Stimulated activated memory B cell treated with anti-CD40 and anti-IgM and Interleukin-4, amounts not matched to agents 10 μg/mL and 1 μg/mL and 100 μg/mL, for 72 hours (primary cell): ENCODE results near the gene CLEC20A.

Source experiments
- ATAC-seq: fragments of 150-1000 bp; cut with Tn5 transposase; 2 replicates; pipeline ENCODE4 v1.10.0; 2021
- H3K27ac Mint-ChIP-seq: one replicate; pipeline ENCODE4 v1.8.0; 2022; ENCODE audit warnings: mild to moderate bottlenecking, mixed read lengths
- H3K27me3 Mint-ChIP-seq: one replicate; pipeline ENCODE4 v1.8.0; 2022; ENCODE audit warnings: mixed read lengths
- H3K36me3 Mint-ChIP-seq: one replicate; pipeline ENCODE4 v1.8.0; 2022; ENCODE audit warnings: mixed read lengths
- H3K4me1 Mint-ChIP-seq: one replicate; pipeline ENCODE4 v1.8.0; 2022; ENCODE audit warnings: mixed read lengths
- H3K4me3 Mint-ChIP-seq: one replicate; pipeline ENCODE4 v1.8.0; 2022; ENCODE audit warnings: mild to moderate bottlenecking, moderate library complexity, mixed read lengths
- H3K9me3 Mint-ChIP-seq: one replicate; pipeline ENCODE4 v1.8.0; 2022; ENCODE audit warnings: mixed read lengths

CLEC20A gene

DNA sequence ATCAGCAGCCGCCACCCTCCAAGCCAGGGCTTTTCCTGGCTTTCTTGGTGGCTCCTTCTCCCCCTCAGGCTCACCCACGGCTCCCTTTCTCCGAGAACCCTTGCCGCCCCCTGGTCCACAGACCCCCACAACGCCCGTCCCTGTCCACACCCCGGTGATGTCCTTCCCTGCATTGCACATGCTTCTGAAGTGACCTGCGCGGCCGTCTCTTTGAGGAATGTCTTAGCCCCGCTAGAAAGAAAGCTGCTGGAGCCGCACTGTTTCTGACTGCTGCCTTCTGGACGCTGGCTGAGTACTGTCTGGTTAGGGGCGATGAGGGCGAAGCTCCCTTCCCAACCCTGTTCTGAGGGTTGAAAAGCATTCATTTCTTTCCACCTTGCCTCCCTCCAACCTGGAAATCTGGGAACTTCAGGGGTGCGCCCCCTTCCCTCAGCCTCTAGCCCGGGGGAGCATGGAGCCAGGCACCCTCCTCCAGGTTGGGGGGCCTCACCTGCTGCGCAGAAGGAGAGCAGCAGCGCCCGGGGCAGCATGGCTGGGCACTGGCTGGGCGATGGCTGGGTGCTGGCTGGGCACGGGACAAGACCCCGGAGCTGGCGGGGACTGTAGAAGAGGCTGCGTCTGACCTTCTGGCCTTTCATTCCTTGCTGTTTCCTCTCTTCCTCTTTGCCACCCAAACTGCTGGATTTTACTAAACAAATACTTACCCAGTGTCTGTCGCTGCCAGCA is at the start of gene CLEC20A:
Gene CLEC20A (minus strand): TSS at position 555 of the 726 bp plus-strand sequence. CDS start 25 bp downstream, at position 530.
- no peak for ATAC-seq
- Mint-ChIP-seq H3K27me3 (peaks cover under 1% of the 10 kb centered on the region), H3K36me3 (no peaks in the 10 kb centered on the region), H3K9me3 (no peaks in the 10 kb centered on the region), H3K4me1 (no peaks in the 10 kb centered on the region), H3K27ac (no peak within 1 kb of the TSS), H3K4me3 (no peak within 1 kb of the TSS)

DNA sequence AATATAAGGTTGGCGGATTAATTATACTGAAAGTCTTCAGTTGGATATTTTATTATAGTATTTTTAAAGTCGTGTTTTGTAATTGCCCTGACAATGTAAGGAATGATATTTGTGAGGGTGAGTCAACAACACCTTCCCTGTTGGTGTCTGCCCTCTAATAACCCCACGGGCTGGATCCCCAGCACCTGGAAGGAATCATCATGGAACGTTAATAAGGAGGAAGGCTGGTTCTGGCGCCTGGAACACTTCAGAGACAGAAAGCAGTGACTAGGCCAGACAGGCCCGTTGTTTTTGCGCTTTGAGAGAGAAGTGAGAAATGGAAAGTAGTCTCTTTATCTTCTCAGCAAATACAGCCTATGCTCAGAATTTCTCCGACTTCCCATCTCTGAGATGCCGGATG is 47.8 kb upstream of the CLEC20A start:
- peak overlapping the region; percentile 98 for H3K4me3 Mint-ChIP-seq
- peak overlapping the region; percentile 96 for H3K27ac Mint-ChIP-seq
- H3K9me3 Mint-ChIP-seq: no peaks in the 10 kb centered on the region
- no peak for ATAC-seq
- H3K27me3 Mint-ChIP-seq: no peaks in the 10 kb centered on the region
- H3K36me3 Mint-ChIP-seq: peaks cover 44% of the 10 kb centered on the region
- peaks cover 54% of the 10 kb centered on the region for H3K4me1 Mint-ChIP-seq

DNA sequence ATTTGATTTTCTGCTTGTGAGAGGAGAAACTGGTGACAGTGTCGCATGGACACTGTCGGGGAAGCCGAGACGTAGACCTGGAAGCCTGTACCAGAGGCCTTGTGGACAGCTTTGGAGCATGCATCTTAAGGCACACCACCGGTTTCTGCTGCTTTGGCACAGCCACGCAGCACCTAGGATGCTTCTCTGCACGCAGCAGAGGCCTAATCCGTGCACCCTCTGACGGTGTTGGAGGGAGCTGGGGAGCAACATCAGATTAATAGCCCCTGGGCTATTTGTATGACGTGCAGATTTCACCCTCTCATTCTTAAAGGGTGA is 46.5 kb upstream of the CLEC20A start:
- Mint-ChIP-seq H3K27me3 (no peaks in the 10 kb centered on the region), H3K4me3 (peak overlapping the region; percentile 98), H3K27ac (peak overlapping the region; percentile 96), H3K9me3 (no peaks in the 10 kb centered on the region), H3K4me1 (peaks cover 48% of the 10 kb centered on the region), H3K36me3 (peaks cover 34% of the 10 kb centered on the region)
- ATAC-seq: peak; percentile 70

DNA sequence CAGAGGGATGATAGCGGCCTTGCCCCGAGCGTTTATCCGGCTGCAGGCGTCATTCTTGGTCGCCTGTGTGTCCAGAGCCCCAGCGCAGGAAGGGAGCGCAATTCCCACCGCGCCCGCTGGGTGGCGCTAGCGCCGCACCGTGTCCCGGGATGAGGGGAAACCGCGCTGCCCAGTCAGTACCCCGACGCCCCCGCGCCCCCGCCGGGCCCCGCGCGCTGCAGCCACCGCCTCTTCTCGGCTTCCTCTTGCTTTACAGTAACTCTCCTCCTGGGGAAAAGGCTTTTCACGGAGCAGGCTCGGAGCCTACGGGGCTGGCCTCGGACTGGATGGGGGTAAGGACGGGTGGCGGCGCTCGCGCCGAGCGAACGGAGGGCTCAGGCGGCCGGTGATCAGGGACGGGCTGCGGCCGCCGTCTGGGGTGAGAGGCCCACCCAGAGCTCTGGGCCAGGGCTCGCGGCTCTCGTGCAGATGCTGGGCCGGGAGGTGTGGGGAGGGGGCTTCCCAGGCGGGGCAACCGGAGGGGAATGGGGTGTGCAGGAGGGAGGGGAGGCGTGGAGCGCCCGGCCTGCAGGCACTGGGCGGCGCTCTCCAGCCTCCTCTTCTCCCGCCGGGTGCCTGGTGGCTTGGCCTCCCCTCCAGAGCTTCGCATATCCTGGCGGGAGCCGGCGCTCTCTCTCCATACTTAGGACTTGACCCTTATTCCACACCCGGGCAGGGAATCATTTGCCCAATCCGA is 46.0 kb upstream of the CLEC20A start:
- H3K4me3 Mint-ChIP-seq: peak overlapping the region; percentile 98
- H3K27me3 Mint-ChIP-seq: no peaks in the 10 kb centered on the region
- H3K36me3 Mint-ChIP-seq: peaks cover 29% of the 10 kb centered on the region
- H3K4me1 Mint-ChIP-seq: peaks cover 43% of the 10 kb centered on the region
- H3K27ac Mint-ChIP-seq: peak overlapping the region; percentile 96
- peak; percentile 89 for ATAC-seq
- H3K9me3 Mint-ChIP-seq: no peaks in the 10 kb centered on the region

DNA sequence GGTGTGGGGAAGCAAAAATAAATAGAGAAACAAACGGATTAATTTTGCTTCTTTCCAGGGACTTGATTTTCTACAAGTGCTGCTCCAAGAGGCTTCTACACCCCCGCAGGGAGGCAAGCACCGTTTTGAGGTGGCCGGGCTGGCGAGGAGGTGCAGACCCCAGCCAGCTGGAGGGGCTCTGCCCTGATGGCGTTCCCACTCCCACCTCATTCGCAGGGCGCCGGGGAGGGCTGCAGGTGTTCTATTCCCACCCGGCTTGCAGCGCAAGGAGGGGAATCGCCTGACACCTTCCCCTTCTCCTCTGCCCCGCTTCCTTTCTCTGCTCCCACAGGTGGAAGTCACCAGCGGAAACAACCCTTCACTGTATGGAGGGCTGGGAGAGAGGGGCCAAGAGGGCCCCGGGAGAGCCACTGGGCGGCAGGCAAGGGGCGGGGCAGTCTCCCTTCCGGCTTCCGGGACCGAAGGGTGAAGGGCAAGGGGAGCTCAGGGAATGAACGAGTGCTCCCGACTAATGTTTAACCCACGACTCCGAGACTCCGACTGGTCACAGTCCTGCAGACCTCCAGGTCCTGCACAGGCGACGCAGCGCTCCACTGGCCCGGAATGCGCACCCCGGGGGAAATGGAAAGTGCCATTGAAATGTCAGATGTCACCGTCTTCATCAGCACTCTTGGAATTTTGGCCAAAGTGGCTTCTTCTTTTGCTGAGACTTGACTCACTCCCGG is 45.2 kb upstream of the CLEC20A start:
- Mint-ChIP-seq H3K4me1 (peaks cover 42% of the 10 kb centered on the region), H3K27me3 (no peaks in the 10 kb centered on the region), H3K27ac (peak overlapping the region; percentile 96), H3K4me3 (peak overlapping the region; percentile 98), H3K9me3 (no peaks in the 10 kb centered on the region), H3K36me3 (peaks cover 22% of the 10 kb centered on the region)
- peak; percentile 61 for ATAC-seq

DNA sequence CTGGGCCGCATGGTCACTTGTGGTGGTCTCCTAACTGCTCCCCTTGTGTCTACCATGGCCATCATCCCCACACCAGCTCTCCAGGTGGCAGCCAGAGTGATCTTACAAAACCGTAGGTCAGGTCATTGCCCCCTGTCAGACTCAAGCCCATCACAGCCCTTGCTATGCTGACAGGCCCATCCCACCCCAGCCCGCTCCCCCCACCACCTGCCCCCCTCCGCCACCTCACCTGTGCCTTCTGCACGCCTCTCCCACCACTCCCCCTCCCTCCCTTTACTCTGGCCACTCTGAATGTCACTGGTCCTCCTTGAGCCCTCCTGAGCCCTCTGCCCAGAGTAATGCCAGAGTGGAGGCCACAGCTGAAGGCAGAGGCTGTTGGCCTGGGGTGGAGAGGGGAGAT is 44.6 kb upstream of the CLEC20A start:
- ATAC-seq: no peak
- peaks cover 42% of the 10 kb centered on the region for H3K4me1 Mint-ChIP-seq

DNA sequence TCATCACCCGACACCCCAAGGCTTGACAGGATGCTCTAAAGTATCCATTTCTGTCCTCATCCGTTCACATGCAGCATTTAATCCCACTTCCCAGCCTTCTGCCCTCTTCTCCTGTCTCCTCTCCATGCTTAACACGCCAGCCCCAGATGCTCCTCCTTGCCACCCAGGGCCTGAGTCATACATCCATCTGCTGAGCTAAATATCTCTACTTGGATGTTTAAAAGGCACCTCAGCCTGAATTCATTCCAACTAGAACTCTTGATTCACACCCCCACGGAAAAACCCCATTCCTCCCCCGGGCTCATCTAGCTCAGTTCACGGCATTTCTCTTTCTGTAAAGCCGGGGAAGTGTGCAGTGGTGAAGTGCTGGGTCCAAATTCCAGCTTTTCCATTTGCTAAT is 43.9 kb upstream of the CLEC20A start:
- no peaks in the 10 kb centered on the region for H3K27me3 Mint-ChIP-seq
- peaks cover 36% of the 10 kb centered on the region for H3K4me1 Mint-ChIP-seq
- H3K9me3 Mint-ChIP-seq: no peaks in the 10 kb centered on the region
- H3K4me3 Mint-ChIP-seq: no peak overlapping the region
- no peak for ATAC-seq
- H3K27ac Mint-ChIP-seq: peak overlapping the region; percentile 96
- H3K36me3 Mint-ChIP-seq: peaks cover 8% of the 10 kb centered on the region

More for the DNA sequence above, 44.6 kb upstream of the CLEC20A start:
- peak overlapping the region; percentile 98 for H3K4me3 Mint-ChIP-seq
- H3K36me3 Mint-ChIP-seq: peaks cover 16% of the 10 kb centered on the region
- no peaks in the 10 kb centered on the region for H3K9me3 Mint-ChIP-seq
- H3K27ac Mint-ChIP-seq: peak overlapping the region; percentile 96
- no peaks in the 10 kb centered on the region for H3K27me3 Mint-ChIP-seq

DNA sequence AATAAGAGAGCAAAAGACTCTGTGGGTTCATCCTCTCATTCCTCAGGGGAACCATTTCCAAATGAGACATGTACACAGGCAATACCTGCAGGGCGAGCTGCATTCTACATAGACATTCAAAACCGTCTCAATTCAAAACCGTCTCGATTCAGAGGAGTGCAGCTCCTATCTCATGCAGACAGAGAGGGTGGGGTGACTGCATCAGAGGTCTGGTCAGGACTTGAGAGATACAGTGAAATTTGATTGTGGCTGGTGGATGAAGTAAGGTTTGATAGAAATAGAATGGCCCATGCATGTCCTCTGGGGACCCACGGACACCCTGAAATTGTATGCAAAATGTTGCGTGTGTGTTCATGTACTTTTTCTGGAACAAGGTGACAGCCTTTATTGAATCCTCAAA is 43.4 kb upstream of the CLEC20A start:
- H3K27ac Mint-ChIP-seq: no peak overlapping the region
- peaks cover 32% of the 10 kb centered on the region for H3K4me1 Mint-ChIP-seq
- no peak for ATAC-seq
- no peak overlapping the region for H3K4me3 Mint-ChIP-seq
- H3K36me3 Mint-ChIP-seq: peaks cover 4% of the 10 kb centered on the region
- H3K9me3 Mint-ChIP-seq: no peaks in the 10 kb centered on the region
- H3K27me3 Mint-ChIP-seq: no peaks in the 10 kb centered on the region

DNA sequence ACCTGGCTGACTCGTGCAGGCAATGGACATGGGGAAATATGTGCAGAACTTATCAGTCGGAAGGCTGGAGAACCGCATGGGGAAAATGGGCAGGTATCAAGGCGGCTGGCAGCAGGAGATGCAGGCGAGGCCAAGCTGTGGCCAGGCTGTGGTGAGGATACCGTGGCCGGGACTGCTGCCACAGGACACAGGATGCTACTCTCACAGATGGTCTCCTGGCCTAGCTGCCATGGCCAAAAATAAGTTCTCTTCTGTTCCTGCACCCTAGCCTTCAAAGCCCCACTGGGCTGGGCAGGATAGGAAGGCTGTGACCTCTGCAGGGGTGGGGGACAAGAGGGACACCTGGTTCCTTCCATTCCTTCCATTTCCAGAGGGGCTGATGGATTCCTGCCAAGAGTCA is 42.5 kb upstream of the CLEC20A start:
- H3K4me1 Mint-ChIP-seq: peaks cover 23% of the 10 kb centered on the region
- H3K9me3 Mint-ChIP-seq: no peaks in the 10 kb centered on the region
- no peak overlapping the region for H3K27ac Mint-ChIP-seq
- ATAC-seq: no peak
- no peaks in the 10 kb centered on the region for H3K27me3 Mint-ChIP-seq
- H3K4me3 Mint-ChIP-seq: no peak overlapping the region
- no peaks in the 10 kb centered on the region for H3K36me3 Mint-ChIP-seq

DNA sequence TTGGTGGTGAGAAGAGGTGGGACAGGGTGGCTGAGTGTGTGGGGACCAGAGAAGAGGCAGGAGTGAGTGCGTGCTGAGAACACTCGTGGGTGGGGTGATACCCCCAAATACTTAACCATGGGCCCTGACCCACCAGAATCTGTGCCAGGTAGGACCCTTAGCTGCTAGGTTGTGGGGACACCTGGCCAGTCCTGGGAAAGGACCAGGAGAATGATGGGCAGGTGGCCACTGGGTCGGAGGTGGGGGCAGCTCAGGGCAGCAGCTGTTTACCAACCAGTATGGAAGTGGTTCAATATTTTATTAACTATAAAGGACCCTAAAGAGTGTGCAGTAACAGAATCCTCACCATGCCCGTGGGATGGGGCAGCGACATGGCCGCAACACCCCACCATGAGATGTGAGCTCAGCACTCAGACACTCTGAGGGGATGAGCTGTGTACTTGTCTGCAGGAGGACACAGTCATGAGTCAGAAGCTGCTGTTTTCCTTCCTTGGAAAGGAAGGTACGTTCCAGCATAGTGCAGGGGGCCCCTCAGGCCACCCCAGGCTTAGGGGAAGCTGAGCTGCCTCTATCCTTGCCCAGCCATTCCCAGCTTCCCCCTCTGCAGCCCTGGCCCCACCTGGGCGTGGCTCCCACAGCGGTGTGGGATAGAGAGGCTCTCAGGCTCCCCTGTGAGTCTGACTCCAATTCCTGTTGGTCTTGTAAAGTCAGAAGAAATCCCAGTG is 41.6 kb upstream of the CLEC20A start:
- peaks cover 13% of the 10 kb centered on the region for H3K4me1 Mint-ChIP-seq

DNA sequence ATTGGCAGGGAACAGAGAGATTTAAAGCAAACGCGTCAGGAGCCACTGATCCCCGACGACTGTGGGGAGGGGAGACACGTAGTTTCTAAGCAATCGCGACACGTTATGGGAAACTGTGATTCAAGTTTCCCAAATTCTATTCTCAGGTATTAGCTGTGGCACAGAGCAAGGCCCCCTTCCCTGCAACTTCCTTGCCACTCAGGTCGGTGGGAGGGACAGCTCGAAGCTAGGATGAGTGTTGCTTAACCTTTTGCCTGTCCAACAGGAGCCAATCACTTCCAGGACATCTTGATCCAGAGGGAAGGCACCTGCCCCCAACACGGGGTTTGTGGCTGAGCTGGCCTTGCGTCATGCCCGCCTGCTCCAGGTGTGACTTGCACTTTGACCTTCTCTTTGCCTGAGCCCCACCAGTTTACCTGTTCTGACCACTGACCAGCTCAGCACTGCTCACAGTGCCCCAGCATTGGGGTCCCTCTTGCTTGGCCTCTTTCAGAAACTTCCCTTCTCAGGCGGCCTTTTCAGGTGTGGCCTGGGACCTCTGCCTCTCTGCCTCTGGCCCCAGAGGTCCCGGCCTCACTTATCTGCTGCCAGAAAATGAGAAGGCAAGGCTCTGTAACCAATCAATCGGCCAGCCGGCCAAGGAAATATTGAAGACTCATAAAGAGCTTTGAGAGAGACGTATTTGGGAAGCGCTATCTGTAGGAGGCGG is 40.8 kb upstream of the CLEC20A start:
- H3K27me3 Mint-ChIP-seq: no peaks in the 10 kb centered on the region
- H3K9me3 Mint-ChIP-seq: no peaks in the 10 kb centered on the region
- H3K36me3 Mint-ChIP-seq: no peaks in the 10 kb centered on the region
- peaks cover 11% of the 10 kb centered on the region for H3K4me1 Mint-ChIP-seq
- peak overlapping the region; percentile 4 for H3K27ac Mint-ChIP-seq
- ATAC-seq: no peak
- no peak overlapping the region for H3K4me3 Mint-ChIP-seq

More for the DNA sequence above, 41.6 kb upstream of the CLEC20A start:
- Mint-ChIP-seq H3K4me3 (no peak overlapping the region), H3K27me3 (no peaks in the 10 kb centered on the region), H3K9me3 (no peaks in the 10 kb centered on the region), H3K27ac (peak overlapping the region; percentile 4), H3K36me3 (no peaks in the 10 kb centered on the region)
- ATAC-seq: no peak

DNA sequence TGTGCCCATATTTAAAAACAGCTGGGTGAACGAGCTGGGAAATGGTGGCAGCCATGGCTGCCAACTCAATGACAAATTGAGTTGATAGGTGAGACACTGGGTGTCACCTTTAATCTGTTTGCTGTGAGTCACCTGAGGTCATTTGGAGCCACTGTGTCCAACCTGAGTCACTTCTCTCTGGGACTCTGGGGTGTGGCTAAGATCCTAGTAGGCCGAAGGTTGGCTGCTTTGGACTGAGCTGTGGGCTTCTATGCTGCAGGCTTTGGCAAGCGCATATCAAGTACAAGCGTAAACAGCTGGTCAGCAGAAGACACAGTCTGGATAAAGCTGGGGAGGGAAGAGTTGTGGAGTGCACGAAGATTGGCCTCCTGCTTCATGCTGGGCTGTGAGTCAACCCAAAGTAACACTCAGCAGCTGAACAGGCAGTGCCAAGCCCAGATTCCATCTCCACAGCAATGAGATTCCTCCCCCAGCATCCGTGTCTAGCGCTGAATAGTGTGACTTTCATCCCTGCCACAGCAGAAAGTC is 40.1 kb upstream of the CLEC20A start:
- ATAC-seq: no peak
- H3K27me3 Mint-ChIP-seq: no peaks in the 10 kb centered on the region
- H3K9me3 Mint-ChIP-seq: no peaks in the 10 kb centered on the region
- H3K4me3 Mint-ChIP-seq: no peak overlapping the region
- peaks cover 16% of the 10 kb centered on the region for H3K4me1 Mint-ChIP-seq
- no peaks in the 10 kb centered on the region for H3K36me3 Mint-ChIP-seq
- no peak overlapping the region for H3K27ac Mint-ChIP-seq

DNA sequence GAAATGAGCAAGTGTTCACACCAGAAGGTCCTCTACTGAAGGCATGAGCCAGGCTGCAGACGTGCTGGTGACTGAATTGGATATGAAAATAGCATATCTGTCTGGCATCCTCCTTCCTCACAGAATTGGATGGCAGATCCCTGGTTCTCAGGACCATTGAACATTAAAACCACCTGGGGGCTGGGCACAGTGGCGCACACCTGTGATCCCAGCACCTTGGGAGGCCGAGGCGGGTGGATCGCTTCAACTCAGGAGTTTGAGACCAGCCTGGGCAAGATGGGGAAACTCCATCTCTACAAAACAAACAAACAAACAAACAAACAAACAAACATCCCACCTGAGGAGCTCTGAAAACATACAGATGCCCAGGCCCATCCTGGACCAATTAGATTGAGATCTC is 39.6 kb upstream of the CLEC20A start:
- H3K27ac Mint-ChIP-seq: no peak overlapping the region
- H3K27me3 Mint-ChIP-seq: no peaks in the 10 kb centered on the region
- peaks cover 10% of the 10 kb centered on the region for H3K4me1 Mint-ChIP-seq
- no peak overlapping the region for H3K4me3 Mint-ChIP-seq
- H3K36me3 Mint-ChIP-seq: no peaks in the 10 kb centered on the region
- H3K9me3 Mint-ChIP-seq: no peaks in the 10 kb centered on the region
- ATAC-seq: no peak

DNA sequence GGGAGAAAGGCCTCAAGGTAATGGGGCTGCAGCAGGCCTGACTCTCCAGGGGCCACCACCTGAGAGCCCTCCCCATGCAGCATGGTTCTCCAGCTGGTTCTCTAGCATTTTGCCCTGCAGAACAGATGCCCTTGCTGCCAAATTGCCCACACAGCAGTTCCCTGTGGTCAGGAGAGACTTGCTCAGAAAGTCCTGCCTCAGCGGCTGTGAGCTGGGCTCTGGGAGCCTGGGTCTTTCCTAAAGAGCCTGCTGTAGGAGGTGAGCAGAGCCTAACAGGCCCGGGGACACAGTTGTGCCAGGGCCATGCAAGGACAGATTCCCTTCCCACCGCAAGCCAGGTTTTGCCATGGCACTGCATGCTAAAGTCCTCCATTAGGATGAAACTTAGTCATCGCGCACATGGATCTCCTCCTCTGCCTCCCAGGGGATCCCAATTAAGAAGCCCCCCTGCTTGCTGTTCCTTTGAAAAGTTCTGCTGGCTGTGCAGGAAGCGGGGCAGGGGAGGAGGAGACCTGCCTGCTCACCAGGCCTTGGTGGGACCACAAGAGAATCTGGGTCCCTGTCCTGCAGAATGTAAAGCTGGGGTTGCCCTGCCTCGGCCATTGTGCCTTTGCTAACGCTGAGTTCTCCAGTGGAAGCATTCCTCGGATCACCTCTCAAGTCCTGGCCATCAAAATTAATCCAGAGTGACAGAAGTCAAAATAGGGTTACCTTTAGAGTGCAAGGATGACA is 37.5 kb upstream of the CLEC20A start:
- H3K36me3 Mint-ChIP-seq: no peaks in the 10 kb centered on the region
- no peak overlapping the region for H3K4me3 Mint-ChIP-seq
- H3K4me1 Mint-ChIP-seq: peaks cover 7% of the 10 kb centered on the region
- no peaks in the 10 kb centered on the region for H3K27me3 Mint-ChIP-seq
- no peaks in the 10 kb centered on the region for H3K9me3 Mint-ChIP-seq
- H3K27ac Mint-ChIP-seq: no peak overlapping the region
- ATAC-seq: no peak
